Adrenal gland (tissue), 12 donors: ENCODE results near the gene NECTIN3. TPM values are rescaled to one million over a fixed set of nuclear protein-coding genes. Genes with fewer than 3 reads are reported as not detected.

Source experiments
- DNase-seq, 7 donors: peaks; one replicate each; pipeline ENCODE4 v3.0.0-alpha.2; 2019 to 2020
- H3K27ac ChIP-seq, 5 donors: fragments of 200-600 bp; sonication (generic) in 4 of 5; 1 replicate in 3 of 5; 2 replicates in 2 of 5; pipeline versions ENCODE4 v1.5.1 to v1.8.0; 2016 to 2020; ENCODE audit warnings: mild to moderate bottlenecking in 1 of 5
- H3K27me3 ChIP-seq: fragments of 200-600 bp; 2 replicates; pipeline ENCODE4 v1.8.0; 2021
- H3K36me3 ChIP-seq, 2 donors: fragments of 200-600 bp; replicated peaks in 1 of 2; 1 replicate in 1 of 2; 2 replicates in 1 of 2; pipeline versions ENCODE4 v1.5.1 to v1.8.0; 2018 to 2022
- H3K4me1 ChIP-seq, 2 donors: fragments of 200-600 bp; replicated peaks in 1 of 2; 1 replicate in 1 of 2; 2 replicates in 1 of 2; pipeline versions ENCODE4 v1.5.1 to v1.8.0; 2018 to 2021
- H3K4me3 ChIP-seq, 4 donors: fragments of 200-600 bp; sonication (generic) in 3 of 4; one replicate each; pipeline ENCODE4 v1.5.1; 2016 to 2018
- H3K9me3 ChIP-seq, 3 donors: fragments of 200-600 bp; sonication (generic) in 1 of 3; replicated peaks in 1 of 3; 1 replicate in 2 of 3; 2 replicates in 1 of 3; pipeline versions ENCODE4 v1.5.1 to v1.8.0; 2016 to 2021
- POLR2A ChIP-seq, 2 donors: fragments of 450-650 bp; IDR thresholded peaks; one replicate each; pipeline ENCODE4 v1.6.1; 2017; ENCODE audit warnings: antibody characterized with exemption in 2 of 2, mild to moderate bottlenecking in 2 of 2, moderate library complexity in 1 of 2
- WGBS, 4 donors: extraction: QIAGEN DNeasy Blood & Tissue Kit in 2 of 4; methylation state at CpG; one replicate each; pipeline versions ENCODE4 v1.1.5 to v1.1.7; 2013 to 2017; 5-methylcytosine and 5-hydroxymethylcytosine counted together
- intact Hi-C, 2 donors: fragments of 100-400 bp; cut with DNase I; formaldehyde crosslinking; loops; one replicate each; pipeline versions ENCODE4 v1.14.1 to v1.15.0; 2022 to 2023
- polyA plus RNA-seq, 3 donors: library from polyadenylated mRNA; stranded (reverse); fragments of 200-250 nt in 2 of 3; fragments of 350-450 nt in 1 of 3; fragmentation: Illumina TruSeq in 1 of 3; extraction: RNeasy Lipid Tissue Mini Kit (QIAGEN cat#74804) in 1 of 3; gene quantifications; one replicate each; pipeline ENCODE4 v1.2.3, GENCODE V29; 2013 to 2014
- total RNA-seq, 9 donors: library from RNA; depleted of rRNA in 4 of 9; stranded (reverse); fragments of >200 nt in 4 of 9; fragments of 120-200 nt in 1 of 9; fragmentation: NEBNext Ultra II Directional in 1 of 9; extraction: Animal tissue kit (Norgen Biotek cat#: 25700) in 1 of 9; gene quantifications; one replicate each; pipeline versions ENCODE4 v1.1.0 to v1.2.4, GENCODE V29; 2013 to 2023
- TF ChIP-seq, protein P1 (sequence below), 6 experiments: fragments of 450-650 bp in 4 of 6; fragments of 200-600 bp in 2 of 6; sonication (generic) in 1 of 6; IDR thresholded peaks; 1 replicate in 5 of 6; 2 replicates in 1 of 6; pipeline versions ENCODE4 v1.5.1 to v1.8.0; 2016 to 2021; ENCODE audit warnings: antibody characterized with exemption in 6 of 6, mild to moderate bottlenecking in 2 of 6, moderate library complexity in 1 of 6
- donor health status: healthy with polysubstance abuse.
- donor health status: Bipolar disorder and iron deficiency.
- donor health status: DM: yes; HTN: yes; CAD: no.
- donor health status: DM: no; HTN: no; CAD: no.
- donor health status: DM: no; HTN: no; CAD: no.
- donor health status: DM: yes; HTN: yes; CAD: no.

The NECTIN3 gene
- total and polyA plus RNA-seq, 12 donors, result 1.3 to 31.5 (median 15.2) TPM

DNA sequence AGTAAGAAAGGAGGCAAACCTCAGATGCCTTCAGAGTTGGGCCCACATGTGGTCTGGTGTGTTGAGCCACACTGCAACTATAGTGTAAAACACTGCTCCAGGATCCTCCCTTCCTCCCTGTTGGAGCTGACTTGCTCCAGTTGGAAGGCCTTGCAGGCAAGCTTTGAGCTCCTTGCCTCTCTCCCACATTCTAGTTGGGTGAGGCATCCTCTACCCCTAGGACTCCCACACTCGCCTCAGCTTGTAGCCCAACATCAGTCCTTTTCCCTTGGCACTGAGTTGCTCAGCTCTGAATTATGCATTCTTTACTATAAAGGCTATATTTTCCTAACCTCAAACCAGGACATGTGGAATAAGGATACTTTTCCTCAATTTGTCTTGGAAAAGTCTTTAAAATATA, 143.9 kb downstream of the NECTIN3 start:
- Histone ChIP-seq H3K27me3 (no peaks in the 10 kb centered on the region), H3K4me3 (no peak overlapping the region), H3K4me1 (no peaks in the 10 kb centered on the region), H3K36me3 (no peaks in the 10 kb centered on the region), H3K27ac (no peak overlapping the region), H3K9me3 (no peaks in the 10 kb centered on the region)
- WGBS, 4 donors, result 75 to 91% (median 84%) methylated on average over 1 of the region's 1 CpG
- TF ChIP-seq, protein P1, sequence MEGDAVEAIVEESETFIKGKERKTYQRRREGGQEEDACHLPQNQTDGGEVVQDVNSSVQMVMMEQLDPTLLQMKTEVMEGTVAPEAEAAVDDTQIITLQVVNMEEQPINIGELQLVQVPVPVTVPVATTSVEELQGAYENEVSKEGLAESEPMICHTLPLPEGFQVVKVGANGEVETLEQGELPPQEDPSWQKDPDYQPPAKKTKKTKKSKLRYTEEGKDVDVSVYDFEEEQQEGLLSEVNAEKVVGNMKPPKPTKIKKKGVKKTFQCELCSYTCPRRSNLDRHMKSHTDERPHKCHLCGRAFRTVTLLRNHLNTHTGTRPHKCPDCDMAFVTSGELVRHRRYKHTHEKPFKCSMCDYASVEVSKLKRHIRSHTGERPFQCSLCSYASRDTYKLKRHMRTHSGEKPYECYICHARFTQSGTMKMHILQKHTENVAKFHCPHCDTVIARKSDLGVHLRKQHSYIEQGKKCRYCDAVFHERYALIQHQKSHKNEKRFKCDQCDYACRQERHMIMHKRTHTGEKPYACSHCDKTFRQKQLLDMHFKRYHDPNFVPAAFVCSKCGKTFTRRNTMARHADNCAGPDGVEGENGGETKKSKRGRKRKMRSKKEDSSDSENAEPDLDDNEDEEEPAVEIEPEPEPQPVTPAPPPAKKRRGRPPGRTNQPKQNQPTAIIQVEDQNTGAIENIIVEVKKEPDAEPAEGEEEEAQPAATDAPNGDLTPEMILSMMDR (IDR thresholded peaks at IDR 0.05), result no peak
- TF ChIP-seq POLR2A (IDR thresholded peaks at IDR 0.05), result no peak
- intact Hi-C loops, result no loop called here
- DNase-seq, result no peak

DNA sequence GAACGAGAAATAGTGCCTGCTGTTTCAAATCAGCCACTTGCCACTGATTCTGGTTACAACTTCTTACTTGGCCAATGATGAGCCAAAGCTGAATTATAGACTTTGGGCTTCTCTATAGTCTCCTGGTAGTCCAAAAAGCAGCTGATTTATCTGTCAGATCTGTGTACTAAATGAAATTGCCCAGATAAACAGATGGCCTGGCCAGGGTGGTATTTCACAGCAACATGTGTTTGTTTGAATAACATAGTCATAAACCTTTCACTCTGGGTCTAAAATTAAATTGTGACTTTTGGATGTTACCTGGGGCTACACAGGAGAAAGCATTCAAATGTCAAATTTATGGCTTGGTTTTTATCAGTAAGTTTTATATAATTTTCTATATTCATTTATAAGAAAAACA, 147.0 kb downstream of the NECTIN3 start:
- Histone ChIP-seq H3K27ac (no peak overlapping the region), H3K36me3 (no peaks in the 10 kb centered on the region), H3K9me3 (no peaks in the 10 kb centered on the region), H3K4me3 (no peak overlapping the region), H3K27me3 (no peaks in the 10 kb centered on the region), H3K4me1 (no peaks in the 10 kb centered on the region)
- no peak for DNase-seq
- WGBS, 4 donors, result 67 to 73% (median 69%) methylated on average over 1 of the region's 1 CpG
- TF ChIP-seq POLR2A (IDR thresholded peaks at IDR 0.05), result no peak
- intact Hi-C loops, result no loop called here

- Histone ChIP-seq H3K4me3 (no peak overlapping the region), H3K27ac (no peak overlapping the region), H3K9me3 (no peaks in the 10 kb centered on the region), H3K36me3 (no peaks in the 10 kb centered on the region), H3K4me1 (no peaks in the 10 kb centered on the region), H3K27me3 (no peaks in the 10 kb centered on the region)
- no peak for DNase-seq
- TF ChIP-seq POLR2A (IDR thresholded peaks at IDR 0.05), result no peak
- TF ChIP-seq, protein P1 (IDR thresholded peaks at IDR 0.05), result no peak
- intact Hi-C loops, result no loop called here
Observed at GRCh38 chr3:111227216-111227615, 155.6 kb downstream of the NECTIN3 start.

- DNase-seq, result no peak
- no peak for TF ChIP-seq POLR2A (IDR thresholded peaks at IDR 0.05)
- TF ChIP-seq, protein P1 (IDR thresholded peaks at IDR 0.05), result no peak
- no peaks in the 10 kb centered on the region for H3K36me3 ChIP-seq
- H3K4me3 ChIP-seq, result no peak overlapping the region
- intact Hi-C loops, result no loop called here
- H3K27ac ChIP-seq, result no peak overlapping the region
- no peaks in the 10 kb centered on the region for H3K9me3 ChIP-seq
- 86 to 100% (median 91%) methylated on average over 1 to 3 of the region's 3 CpGs for WGBS, 4 donors
- H3K4me1 ChIP-seq, result no peaks in the 10 kb centered on the region
- no peaks in the 10 kb centered on the region for H3K27me3 ChIP-seq
Observed at GRCh38 chr3:111229301-111229700, 157.7 kb downstream of the NECTIN3 start.

GRCh38 chr3:111236836-111237713, 165.5 kb downstream of the NECTIN3 start:
- intact Hi-C loops, result no loop called here
- Histone ChIP-seq H3K36me3 (no peaks in the 10 kb centered on the region), H3K4me1 (no peaks in the 10 kb centered on the region), H3K27ac (no peak overlapping the region), H3K9me3 (no peaks in the 10 kb centered on the region), H3K27me3 (no peaks in the 10 kb centered on the region), H3K4me3 (no peak overlapping the region)
- 78 to 89% (median 82%) methylated on average over 6 of the region's 6 CpGs for WGBS, 4 donors
- no peak for DNase-seq
- TF ChIP-seq, protein P1 (IDR thresholded peaks at IDR 0.05), result no peak
- TF ChIP-seq POLR2A (IDR thresholded peaks at IDR 0.05), result no peak
